Measurements from ENCODE around the gene CDK17. TPM values are rescaled to one million over a fixed set of nuclear protein-coding genes. Genes with fewer than 3 reads are reported as not detected.

The CDK17 gene
- total and polyA plus RNA-seq, 2 of the 8 experiments (the other 6 are each of a cell fraction or from before 2014, with no cell fraction given) = 5.8 to 20.0 TPM

- Histone ChIP-seq H3K9me3 (ENCODE audit: insufficient read depth in 2 of 2, low read depth in 1 of 2, low read length in 1 of 2) (no peaks in the 10 kb centered on the region), H2BK120ac (replicated peaks; ENCODE audit: low read depth, low read length) (no peak overlapping the region), H2AFZ (ENCODE audit: low read length) (no peak overlapping the region), H4K20me1 (replicated peaks in 1 of 2; ENCODE audit: control insufficient read depth in 1 of 2, insufficient read depth in 2 of 2, low read length in 2 of 2) (no peaks in the 10 kb centered on the region), H4K91ac (replicated peaks; ENCODE audit: insufficient read length, low read length) (no peak overlapping the region), H2BK20ac (ENCODE audit: low read length) (no peak overlapping the region), H3K14ac (ENCODE audit: insufficient read length) (no peak overlapping the region), H3K4ac (replicated peaks; ENCODE audit: insufficient read length, low read depth, low read length) (no peak overlapping the region), H2AK5ac (ENCODE audit: low read depth, low read length) (no peak overlapping the region), H3K36me3 (ENCODE audit: control insufficient read depth in 2 of 4, insufficient read depth in 4 of 4, low read length in 3 of 4) (no peaks in the 10 kb centered on the region; a peak in 2 of 8 replicates), H3K27ac (ENCODE audit: low read depth, low read length) (no peak overlapping the region), H3K18ac (ENCODE audit: extremely low read depth, low read length) (no peak overlapping the region), H3K79me2 (ENCODE audit: control insufficient read depth in 1 of 2, insufficient read depth in 2 of 2, low read length in 2 of 2) (no peaks in the 10 kb centered on the region), H3K4me3 (ENCODE audit: extremely low read depth in 1 of 4, insufficient read depth in 2 of 4, low read depth in 3 of 4, low read length in 4 of 4) (no peak overlapping the region), H2BK5ac (ENCODE audit: low read depth, low read length) (no peak overlapping the region), H3K27me3 (replicated peaks in 1 of 4; ENCODE audit: control insufficient read depth in 3 of 4, extremely low read depth in 1 of 4, insufficient read depth in 3 of 4, low read length in 3 of 4) (no peaks in the 10 kb centered on the region), H3K23ac (ENCODE audit: insufficient read length) (no peak overlapping the region), H3K4me2 (ENCODE audit: insufficient read depth in 1 of 2, low read depth in 2 of 2, low read length in 2 of 2) (no peak overlapping the region), H3K4me1 (replicated peaks in 1 of 4; ENCODE audit: control insufficient read depth in 3 of 4, insufficient read depth in 4 of 4, low read length in 3 of 4) (no peaks in the 10 kb centered on the region; a peak in 2 of 7 replicates), H2BK15ac (ENCODE audit: low read length) (no peak overlapping the region), H4K5ac (ENCODE audit: insufficient read length, low read depth, low read length) (no peak overlapping the region), H4K8ac (ENCODE audit: extremely low read depth, insufficient read depth, low read length) (no peak overlapping the region), H2BK12ac (ENCODE audit: low read depth, low read length) (no peak overlapping the region), H3K23me2 (ENCODE audit: low read depth, low read length) (no peaks in the 10 kb centered on the region), H3K9ac (replicated peaks in 1 of 4; ENCODE audit: extremely low read depth in 1 of 4, low read depth in 3 of 4, low read length in 3 of 4) (no peak overlapping the region), H3K79me1 (ENCODE audit: low read depth, low read length) (no peaks in the 10 kb centered on the region), H3K56ac (replicated peaks; ENCODE audit: insufficient read length, low read depth, low read length) (no peak overlapping the region)
- TF ChIP-seq HDAC6 (IDR thresholded peaks at IDR 0.05; ENCODE audit: low read depth, low read length) = no peak
- TF ChIP-seq CHD2 (IDR thresholded peaks at IDR 0.05; ENCODE audit: low read length) = no peak
- TF ChIP-seq SAP30 (IDR thresholded peaks at IDR 0.05; ENCODE audit: insufficient read depth, insufficient replicate concordance, low read length) = no peak
- TF ChIP-seq POLR2A (IDR thresholded peaks at IDR 0.05; ENCODE audit: control extremely low read depth in 1 of 2, low read depth in 2 of 2, low read length in 2 of 2) = no peak
- TF ChIP-seq BRCA1 (IDR thresholded peaks at IDR 0.05; ENCODE audit: low read depth, low read length) = no peak
- TF ChIP-seq NRF1 (IDR thresholded peaks at IDR 0.05; ENCODE audit: low read depth, low read length) = no peak
- no peak for TF ChIP-seq TAF1 (IDR thresholded peaks at IDR 0.05; ENCODE audit: low read depth, low read length)
- no peak for TF ChIP-seq YY1 (IDR thresholded peaks at IDR 0.05; ENCODE audit: low read depth, low read length)
- TF ChIP-seq MAX (IDR thresholded peaks at IDR 0.05) = no peak
- TF ChIP-seq SP4 (IDR thresholded peaks at IDR 0.05; ENCODE audit: low read length) = no peak
- ChIA-PET POLR2A (ENCODE audit: partially characterized antibody) (no interaction called here), CTCF (ENCODE audit: partially characterized antibody) (interaction anchor here (0.8 to 2.1 kb wide), 5 partner anchors 10 to 44 kb away, joined by 3 to 7 read pairs (median 4); no protein-coding TSS in a partner anchor)
- WGBS, 2 experiments (ENCODE audit: extremely low coverage in 1 of 2, insufficient coverage in 1 of 2, insufficient read length in 1 of 2, insufficient replicate concordance in 2 of 2, low coverage in 1 of 2, low lambda C conversion rate in 2 of 2, missing lambda C conversion rate in 1 of 2) = 100% methylated on average over 2 of the region's 2 CpGs; no CpG with 5 or more reads in 1 of the 2 experiments
- no peak for FAIRE-seq
- no peak for DNase-seq (ENCODE audit: low read depth in 1 of 2, low spot score in 2 of 2)
Observed at GRCh38 chr12:96260231-96260630, 140.0 kb downstream of the CDK17 start.
